ENCODE data around the gene CYP8B1. TPM values are rescaled to one million over a fixed set of nuclear protein-coding genes. Genes with fewer than 3 reads are reported as not detected.

The CYP8B1 gene
- total RNA-seq, 1 donor from 2014 or later, result not detected

DNA sequence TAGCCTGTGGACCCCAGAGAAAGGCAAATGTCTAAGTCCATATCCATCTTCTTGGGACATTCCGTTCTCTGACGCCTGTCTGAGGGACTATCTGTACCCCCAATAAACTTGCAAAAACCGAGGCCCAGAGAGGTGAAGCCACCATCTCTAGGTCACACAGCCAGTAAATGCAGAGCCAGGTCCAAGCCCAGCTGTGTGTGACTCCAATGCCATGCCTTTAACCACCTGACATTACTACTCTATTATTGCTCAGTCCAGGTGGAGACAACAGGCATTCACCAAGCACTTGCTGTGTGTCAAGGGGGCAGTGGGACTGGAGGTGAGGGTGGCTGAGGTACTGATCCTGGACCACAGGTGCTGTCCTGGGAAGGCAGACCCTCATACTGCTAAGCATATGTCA is 25.4 kb downstream of the CYP8B1 start:
- Histone ChIP-seq H3K4me3 (ENCODE audit: low read depth, low read length) (no peak overlapping the region), H3K27me3 (ENCODE audit: control insufficient read depth, insufficient read depth, low read length) (peaks cover 2% of the 10 kb centered on the region), H3K36me3 (ENCODE audit: control insufficient read depth, insufficient read depth, low read length) (no peaks in the 10 kb centered on the region)
- TF ChIP-seq CTCF (IDR thresholded peaks at IDR 0.05; ENCODE audit: insufficient read depth, low read length, poor library complexity, severe bottlenecking), result no peak
- DNase-seq (ENCODE audit: low read depth), result no peak

GRCh38 chr3:42849017-42849416 is 26.7 kb downstream of the CYP8B1 start:
- Histone ChIP-seq H3K27me3 (ENCODE audit: control insufficient read depth, insufficient read depth, low read length) (peaks cover 2% of the 10 kb centered on the region), H3K4me3 (ENCODE audit: low read depth, low read length) (no peak overlapping the region), H3K36me3 (ENCODE audit: control insufficient read depth, insufficient read depth, low read length) (no peaks in the 10 kb centered on the region)
- no peak for TF ChIP-seq CTCF (IDR thresholded peaks at IDR 0.05; ENCODE audit: insufficient read depth, low read length, poor library complexity, severe bottlenecking)
- no peak for DNase-seq (ENCODE audit: low read depth)

- no peaks in the 10 kb centered on the region for H3K27me3 ChIP-seq (ENCODE audit: control insufficient read depth, insufficient read depth, low read length)
- no peak overlapping the region for H3K4me3 ChIP-seq (ENCODE audit: low read depth, low read length)
- DNase-seq (ENCODE audit: low read depth), result no peak
- no peaks in the 10 kb centered on the region for H3K36me3 ChIP-seq (ENCODE audit: control insufficient read depth, insufficient read depth, low read length)
- TF ChIP-seq CTCF (IDR thresholded peaks at IDR 0.05; ENCODE audit: insufficient read depth, low read length, poor library complexity, severe bottlenecking), result no peak
Measured at GRCh38 chr3:42847731-42848130, 27.9 kb downstream of the CYP8B1 start.

- no peak for TF ChIP-seq CTCF (IDR thresholded peaks at IDR 0.05; ENCODE audit: insufficient read depth, low read length, poor library complexity, severe bottlenecking)
- no peak for DNase-seq (ENCODE audit: low read depth)
- Histone ChIP-seq H3K27me3 (ENCODE audit: control insufficient read depth, insufficient read depth, low read length) (no peaks in the 10 kb centered on the region), H3K4me3 (ENCODE audit: low read depth, low read length) (no peak overlapping the region), H3K36me3 (ENCODE audit: control insufficient read depth, insufficient read depth, low read length) (no peaks in the 10 kb centered on the region)
Measured at GRCh38 chr3:42846685-42847522, 28.8 kb downstream of the CYP8B1 start.

- H3K27me3 ChIP-seq (ENCODE audit: control insufficient read depth, insufficient read depth, low read length), result no peaks in the 10 kb centered on the region
- no peak for DNase-seq (ENCODE audit: low read depth)
- H3K36me3 ChIP-seq (ENCODE audit: control insufficient read depth, insufficient read depth, low read length), result no peaks in the 10 kb centered on the region
- no peak overlapping the region for H3K4me3 ChIP-seq (ENCODE audit: low read depth, low read length)
- TF ChIP-seq CTCF (IDR thresholded peaks at IDR 0.05; ENCODE audit: insufficient read depth, low read length, poor library complexity, severe bottlenecking), result no peak
Measured at GRCh38 chr3:42844815-42845214, 30.9 kb downstream of the CYP8B1 start.

- no peak for TF ChIP-seq CTCF (IDR thresholded peaks at IDR 0.05; ENCODE audit: insufficient read depth, low read length, poor library complexity, severe bottlenecking)
- Histone ChIP-seq H3K27me3 (ENCODE audit: control insufficient read depth, insufficient read depth, low read length) (no peaks in the 10 kb centered on the region), H3K4me3 (ENCODE audit: low read depth, low read length) (no peak overlapping the region), H3K36me3 (ENCODE audit: control insufficient read depth, insufficient read depth, low read length) (no peaks in the 10 kb centered on the region)
- no peak for DNase-seq (ENCODE audit: low read depth)
Measured at GRCh38 chr3:42844412-42844713, 31.3 kb downstream of the CYP8B1 start.

Measured in kidney epithelial cell (primary cell).